Embryonic facial prominence (tissue), 1 donor: ENCODE results near the gene STAP1.

Experiments
- DNase-seq: peaks from one replicate; pipeline ENCODE4 v3.0.0-alpha.2; 2016; ENCODE audit errors: extremely low spot score

Gene STAP1

DNA sequence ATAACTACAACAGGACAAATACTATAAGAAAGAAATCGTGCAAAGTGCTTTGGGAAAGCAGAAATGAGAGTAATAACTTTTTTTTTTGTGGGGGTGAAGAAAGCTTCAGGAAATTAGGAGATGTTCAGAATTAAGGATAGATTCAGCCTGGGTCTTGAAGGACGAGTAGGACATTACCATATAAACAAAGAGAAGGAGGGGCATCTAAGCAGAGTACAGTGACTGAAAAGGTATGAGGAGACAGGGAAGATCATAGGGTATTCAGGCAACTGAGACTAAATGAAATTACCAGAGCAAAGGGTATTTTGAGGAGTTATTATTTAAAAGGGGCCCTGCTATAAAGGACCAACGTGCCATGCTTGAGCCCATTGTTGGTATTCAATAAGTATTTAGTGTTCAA lies 3.1 kb upstream of the STAP1 start:
- no peak for DNase-seq

GRCh38 chr4:67556436-67556835 lies 2.1 kb upstream of the STAP1 start:
- DNase-seq: no peak

DNA sequence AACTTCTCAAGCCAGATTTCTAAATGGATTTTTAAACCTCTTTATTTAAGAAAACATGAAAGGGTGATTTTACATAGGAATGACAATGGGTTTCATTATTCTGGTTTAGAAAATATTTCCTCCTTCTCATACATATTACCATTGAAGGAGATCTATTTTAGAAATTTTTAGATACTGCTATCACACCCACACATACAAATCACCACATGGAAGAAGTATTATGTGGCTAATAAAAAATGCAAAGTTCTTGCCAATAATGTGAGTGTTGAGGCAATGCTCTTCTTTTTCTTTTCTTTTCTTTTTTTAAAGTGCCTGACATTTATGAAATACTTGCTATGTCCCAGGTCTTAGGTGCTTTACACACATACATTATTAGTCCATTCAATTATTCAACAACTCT lies 6.8 kb downstream of the STAP1 start:
- DNase-seq: no peak

DNA sequence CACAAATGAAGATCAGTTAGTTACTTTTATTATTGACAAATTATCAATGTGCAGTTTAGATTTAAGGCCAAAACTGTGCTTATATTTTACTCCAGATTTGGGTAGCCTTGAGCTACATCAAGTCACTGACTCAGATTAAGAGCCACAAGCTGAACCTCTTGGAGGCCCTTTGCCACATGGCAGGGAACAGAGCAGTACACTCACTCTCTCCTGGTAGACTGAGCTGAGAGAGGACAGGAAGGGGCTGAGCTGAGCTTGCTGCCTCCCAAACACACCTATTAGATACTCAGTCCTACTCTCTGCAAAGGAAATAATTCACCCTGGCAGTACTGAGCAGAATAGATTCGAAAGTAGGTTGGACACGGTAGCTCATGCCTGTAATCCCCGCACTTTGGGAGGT lies 7.8 kb downstream of the STAP1 start:
- no peak for DNase-seq

- DNase-seq: no peak
Observed at GRCh38 chr4:67568820-67569219, 10.3 kb downstream of the STAP1 start.

- no peak for DNase-seq
Observed at GRCh38 chr4:67570537-67570936, 12.0 kb downstream of the STAP1 start.

DNA sequence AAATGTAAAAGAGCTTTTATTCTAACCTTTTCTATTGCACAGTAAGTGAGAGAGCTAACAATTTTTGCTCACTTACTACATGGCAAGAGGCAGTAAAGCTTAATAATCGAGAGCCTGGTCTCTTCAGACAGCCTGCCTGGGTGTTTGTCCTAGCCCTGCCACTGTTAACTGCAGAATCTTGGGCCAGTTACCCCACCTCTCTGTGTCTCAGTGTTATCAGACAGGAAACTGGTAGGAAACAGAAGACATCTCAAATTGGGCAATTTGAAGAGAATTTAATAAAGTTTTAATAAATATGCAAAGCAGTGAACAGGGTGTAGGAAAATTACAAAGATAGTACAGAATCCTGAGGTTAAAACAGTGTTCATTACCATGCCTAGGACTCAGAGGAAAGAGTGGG lies 13.4 kb downstream of the STAP1 start:
- no peak for DNase-seq

DNA sequence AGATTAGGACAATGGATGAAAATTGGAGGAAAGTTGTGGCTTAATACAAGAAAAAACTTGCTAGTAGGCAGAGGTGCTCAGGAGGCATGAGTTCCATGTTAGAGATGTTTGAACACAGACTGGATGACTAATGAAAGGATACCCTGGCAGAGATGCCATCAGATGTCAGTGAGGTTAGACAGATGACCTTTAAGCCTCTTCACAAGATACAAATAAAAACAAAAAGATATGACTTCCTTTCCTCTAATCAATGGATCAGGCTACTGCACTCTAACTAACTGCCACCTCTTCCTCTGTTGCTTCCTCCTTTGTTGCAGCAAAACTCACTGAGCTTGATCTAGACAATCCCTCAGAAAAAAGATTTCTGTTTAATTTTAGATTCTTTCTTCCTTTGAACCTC lies 14.7 kb downstream of the STAP1 start:
- no peak for DNase-seq

- no peak for DNase-seq
Observed at GRCh38 chr4:67575232-67576058, 16.9 kb downstream of the STAP1 start.

DNA sequence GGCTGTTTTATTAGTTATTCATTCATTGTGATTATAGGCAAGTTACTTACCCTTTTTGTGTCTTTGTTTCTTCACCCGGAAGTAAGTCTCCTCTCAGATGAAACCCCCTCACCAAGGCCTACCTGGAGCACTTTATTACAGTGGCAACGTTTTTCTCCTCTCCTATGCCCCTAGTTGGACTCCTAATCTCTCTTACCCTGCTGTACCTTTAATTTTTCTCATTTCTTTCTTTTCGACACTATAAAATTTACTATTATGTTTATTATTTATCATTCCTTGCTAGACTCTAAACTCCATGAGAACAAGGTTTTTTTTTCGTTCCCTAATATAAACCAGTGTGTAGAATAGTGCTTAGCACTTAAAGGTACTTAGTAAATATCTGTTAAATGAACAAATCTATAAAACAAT lies 17.5 kb downstream of the STAP1 start:
- no peak for DNase-seq

DNA sequence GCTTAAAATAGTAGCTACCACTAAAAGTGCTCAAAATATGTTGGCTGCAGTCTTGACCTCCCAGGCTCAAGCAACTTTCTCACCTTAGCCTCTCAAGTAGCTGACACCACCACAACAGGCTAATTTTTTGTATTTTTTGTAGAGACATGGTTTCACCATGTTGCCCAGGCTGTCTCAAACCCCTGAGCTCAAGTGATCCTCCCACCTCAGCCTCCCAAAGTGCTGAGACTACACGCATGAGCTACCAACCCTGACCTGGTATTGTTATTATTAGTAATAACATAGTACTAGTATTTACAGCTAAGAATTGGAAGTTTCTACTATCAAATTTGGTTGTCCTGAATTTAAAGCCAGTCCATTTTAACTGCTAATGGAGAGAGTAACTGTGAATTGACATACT lies 18.0 kb downstream of the STAP1 start:
- DNase-seq: no peak

DNA sequence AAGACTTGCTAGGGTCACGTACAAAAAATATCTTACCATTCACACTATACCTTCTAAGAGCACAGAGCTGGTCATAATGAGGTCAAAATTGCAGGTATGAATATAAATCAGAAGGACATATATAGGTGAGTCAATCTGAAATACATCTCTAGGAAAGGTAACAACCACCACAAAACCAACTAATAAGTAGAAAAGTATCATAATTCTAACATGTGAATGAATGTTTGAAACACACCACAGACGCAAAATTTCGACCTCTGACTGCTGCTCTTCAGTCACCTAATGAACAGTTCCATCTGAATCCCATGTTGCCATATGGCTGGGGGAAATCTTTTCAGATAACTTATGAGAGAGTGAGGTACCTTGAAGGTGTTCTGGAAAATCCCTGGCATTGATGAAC lies 22.1 kb downstream of the STAP1 start:
- DNase-seq: no peak

DNA sequence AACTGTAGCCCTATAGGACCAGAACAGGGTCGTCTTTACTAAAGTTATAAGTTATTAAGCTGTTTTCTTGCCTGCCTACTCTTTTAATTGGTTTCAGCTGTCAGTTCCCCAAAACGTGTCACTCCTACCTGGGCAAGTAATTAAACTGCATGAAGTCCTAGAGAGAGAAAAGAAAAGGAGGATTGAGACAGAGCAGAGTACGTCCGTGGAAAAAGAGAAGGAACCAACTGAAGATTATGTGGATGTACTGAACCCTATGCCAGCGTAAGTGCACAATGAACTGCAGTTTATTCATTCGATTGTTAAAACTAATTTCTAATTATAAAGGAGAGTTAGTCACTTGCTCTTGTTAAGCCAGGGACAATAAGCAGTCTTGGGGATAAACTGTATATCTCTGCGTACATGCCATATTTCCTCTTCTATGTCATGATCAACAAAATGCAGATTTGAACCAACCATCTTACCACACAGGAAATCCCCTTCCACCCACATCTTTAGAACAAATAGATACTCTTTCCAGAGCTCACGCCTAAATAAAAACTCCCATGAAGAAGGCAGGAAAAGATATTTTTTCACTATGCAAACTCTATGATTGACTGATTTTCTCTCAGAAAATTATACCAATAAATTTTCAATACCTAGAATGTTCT lies 22.8 kb downstream of the STAP1 start:
- no peak for DNase-seq

DNA sequence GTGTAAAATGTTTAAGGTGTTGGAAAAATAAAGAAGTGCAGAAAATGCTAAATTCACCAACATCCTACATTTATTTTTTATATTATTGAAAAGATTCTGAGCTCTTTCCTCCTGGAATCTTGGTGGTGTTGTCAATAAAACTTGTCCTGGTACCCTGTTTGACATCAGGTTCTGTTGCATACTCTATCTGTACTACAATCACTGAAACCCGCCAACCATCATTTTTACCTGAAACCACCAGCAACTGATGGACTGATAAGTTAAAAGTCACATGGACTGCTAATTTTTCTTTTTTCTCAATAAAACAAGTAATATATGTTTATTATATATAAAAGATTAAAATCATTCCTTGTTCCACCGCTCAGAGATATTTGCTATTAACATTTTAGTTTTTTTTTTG lies 23.4 kb downstream of the STAP1 start:
- no peak for DNase-seq

GRCh38 chr4:67584496-67584895 lies 26.0 kb downstream of the STAP1 start:
- DNase-seq: no peak

DNA sequence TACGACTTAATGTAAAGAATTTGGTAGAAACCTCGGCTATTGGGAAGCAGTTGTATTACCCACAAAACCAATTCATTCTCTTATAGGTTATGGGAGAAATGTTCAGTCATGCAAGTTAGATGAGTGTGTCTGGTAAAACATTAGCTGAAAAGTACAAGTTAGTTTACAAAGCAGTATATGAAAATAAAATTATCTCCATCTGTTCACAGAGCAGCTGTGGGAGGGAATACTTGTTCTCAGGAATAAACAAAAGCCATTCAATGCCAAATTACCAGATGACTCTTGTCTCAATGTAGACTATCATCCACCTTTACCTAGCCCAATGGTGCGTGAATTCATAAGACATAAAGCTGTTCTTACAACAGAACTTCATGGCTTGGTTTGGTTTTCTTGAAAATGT lies 28.6 kb downstream of the STAP1 start:
- no peak for DNase-seq

GRCh38 chr4:67593741-67594175 lies 35.2 kb downstream of the STAP1 start:
- no peak for DNase-seq

- DNase-seq: no peak
Observed at GRCh38 chr4:67603310-67604028, 44.9 kb downstream of the STAP1 start.

- DNase-seq: no peak
Observed at GRCh38 chr4:67604029-67604381, 45.5 kb downstream of the STAP1 start.

GRCh38 chr4:67604749-67605148 lies 46.2 kb downstream of the STAP1 start:
- no peak for DNase-seq

- no peak for DNase-seq
Observed at GRCh38 chr4:67608027-67608426, 49.5 kb downstream of the STAP1 start.

DNA sequence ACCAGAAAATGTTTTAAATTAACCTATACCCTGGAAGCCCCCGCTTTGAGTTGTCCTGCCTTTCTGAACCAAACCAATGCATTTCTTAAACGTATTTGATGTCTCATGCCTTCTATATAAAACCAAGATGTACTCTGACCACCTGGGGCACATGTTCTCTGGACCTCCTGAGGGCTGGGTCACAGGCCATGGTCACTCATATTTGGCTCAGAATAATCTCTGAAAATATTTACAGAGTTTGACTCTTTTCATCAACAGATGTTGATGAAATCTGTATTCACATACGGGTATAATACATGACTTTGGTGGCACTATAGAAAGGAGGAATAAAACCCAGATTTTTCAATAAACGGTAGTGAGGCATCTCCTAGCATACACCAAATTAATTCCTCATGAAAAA lies 55.7 kb downstream of the STAP1 start:
- DNase-seq: no peak

- no peak for DNase-seq
Observed at GRCh38 chr4:67615119-67615518, 56.6 kb downstream of the STAP1 start.
